Neural cell (in vitro differentiated cells): ENCODE measurements around the gene CRYGN. TPM values are rescaled to one million over a fixed set of nuclear protein-coding genes. Genes with fewer than 3 reads are reported as not detected.

ENCODE experiments used
- H2AFZ ChIP-seq: fragments of 200-600, 300-800 bp; sonication (generic), shearing (Covaris generic); 2 replicates; pipeline ENCODE4 v1.6.0; 2014; ENCODE audit warnings: low read depth, mild to moderate bottlenecking, antibody characterized with exemption, low read length, moderate library complexity
- H3F3A ChIP-seq: fragments of 200-600 bp; shearing (Covaris generic); 2 replicates; pipeline ENCODE4 v1.6.1; 2016; ENCODE audit warnings: mild to moderate bottlenecking, moderate library complexity, mixed read lengths, antibody characterized with exemption, low read length; ENCODE audit not compliant: insufficient read depth, poor library complexity, severe bottlenecking
- H3K27ac ChIP-seq: fragments of 200-600, 300-800 bp; sonication (generic), shearing (Covaris generic); 2 replicates; pipeline ENCODE4 v1.5.1; 2014; ENCODE audit warnings: mild to moderate bottlenecking, low read length, moderate library complexity
- H3K27me3 ChIP-seq: fragments of 300-800, 200-600 bp; sonication (generic), shearing (Covaris generic); 2 replicates; pipeline ENCODE4 v1.6.0; 2014; ENCODE audit warnings: mild to moderate bottlenecking, low read depth, low read length, moderate library complexity; ENCODE audit not compliant: insufficient read depth
- H3K36me3 ChIP-seq: fragments of 300-800, 200-600 bp; sonication (generic), shearing (Covaris generic); 2 replicates; pipeline ENCODE4 v1.5.1; 2014; ENCODE audit warnings: mild to moderate bottlenecking, antibody characterized with exemption, low read length, moderate library complexity; ENCODE audit not compliant: insufficient read depth
- H3K4me2 ChIP-seq: fragments of 300-800, 200-600 bp; sonication (generic), shearing (Covaris generic); 2 replicates; pipeline ENCODE4 v1.6.0; 2014; ENCODE audit warnings: mild to moderate bottlenecking, low read length
- H3K4me3 ChIP-seq: fragments of 300-800, 200-600 bp; sonication (generic), shearing (Covaris generic); 2 replicates; pipeline ENCODE4 v1.5.1; 2014; ENCODE audit warnings: mild to moderate bottlenecking, low read length, moderate library complexity
- H3K79me2 ChIP-seq: fragments of 200-600 bp; shearing (Covaris generic); replicated peaks from 2 replicates; pipeline ENCODE4 v1.6.0; 2014; ENCODE audit warnings: mild to moderate bottlenecking, low read length, moderate library complexity; ENCODE audit not compliant: insufficient read depth
- H3K9ac ChIP-seq: fragments of 300-800, 200-600 bp; sonication (generic), shearing (Covaris generic); 2 replicates; pipeline ENCODE4 v1.6.1; 2016; ENCODE audit warnings: mild to moderate bottlenecking, low read length, mixed read lengths
- H3K9me2 ChIP-seq: fragments of 200-600 bp; shearing (Covaris generic); 2 replicates; pipeline ENCODE4 v1.6.1; 2016; ENCODE audit warnings: mild to moderate bottlenecking, low read length, mixed read lengths; ENCODE audit not compliant: insufficient read depth
- H3K9me3 ChIP-seq: fragments of 200-600, 300-800 bp; sonication (generic), shearing (Covaris generic); 2 replicates; pipeline ENCODE4 v1.6.1; 2016; ENCODE audit warnings: mild to moderate bottlenecking, mixed run types, low read length, moderate library complexity, mixed read lengths
- H4K20me1 ChIP-seq: fragments of 200-600 bp; shearing (Covaris generic); 2 replicates; pipeline ENCODE4 v1.6.1; 2016; ENCODE audit warnings: mild to moderate bottlenecking, mixed run types; ENCODE audit not compliant: insufficient read depth
- CTCF ChIP-seq: fragments of 450-650 bp; IDR thresholded peaks from 2 replicates; pipeline ENCODE4 v1.5.1; 2014; ENCODE audit warnings: antibody characterized with exemption, mild to moderate bottlenecking, moderate library complexity; ENCODE audit not compliant: poor library complexity, severe bottlenecking
- EP300 ChIP-seq: fragments of 450-650 bp; conservative IDR thresholded peaks from 2 replicates; pipeline ENCODE4 v1.6.1; 2014; ENCODE audit warnings: antibody characterized with exemption, mild to moderate bottlenecking, moderate library complexity; ENCODE audit not compliant: poor library complexity, severe bottlenecking
- EZH2 ChIP-seq: fragments of 200-600, 300-800 bp; shearing (Covaris generic), sonication (generic); IDR thresholded peaks from 2 replicates; pipeline ENCODE4 v1.6.1; 2014; ENCODE audit warnings: antibody characterized with exemption, low read length, borderline replicate concordance, mild to moderate bottlenecking; ENCODE audit not compliant: insufficient read depth, poor library complexity, severe bottlenecking
- MXI1 ChIP-seq: fragments of 450-650 bp; conservative IDR thresholded peaks from 2 replicates; pipeline ENCODE4 v1.6.1; 2014; ENCODE audit warnings: antibody characterized with exemption, mild to moderate bottlenecking; ENCODE audit not compliant: poor library complexity, severe bottlenecking
- POLR2AphosphoS5 ChIP-seq: IDR thresholded peaks from 2 replicates; pipeline ENCODE4 v1.6.1; 2012
- RAD21 ChIP-seq: fragments of 450-650 bp; conservative IDR thresholded peaks from 2 replicates; pipeline ENCODE4 v1.6.1; 2014; ENCODE audit warnings: antibody characterized with exemption, mild to moderate bottlenecking, moderate library complexity
- REST ChIP-seq: IDR thresholded peaks from 2 replicates; pipeline ENCODE4 v1.6.1; 2012; ENCODE audit warnings: borderline replicate concordance
- SMC3 ChIP-seq: fragments of 450-650 bp; conservative IDR thresholded peaks from 2 replicates; pipeline ENCODE4 v1.6.1; 2014; ENCODE audit warnings: antibody characterized with exemption, mild to moderate bottlenecking, moderate library complexity; ENCODE audit not compliant: poor library complexity
- TAF1 ChIP-seq: IDR thresholded peaks from 2 replicates; pipeline ENCODE4 v1.6.1; 2012; ENCODE audit warnings: low read depth
- polyA plus RNA-seq: library from polyadenylated mRNA; depleted of rRNA; stranded (reverse); fragments of >200 nt; gene quantifications from 2 replicates; pipeline ENCODE4 v1.2.3, GENCODE V29; 2014

CRYGN gene
- polyA plus RNA-seq, 1 donor from 2014 or later = not detected

- no peak overlapping the region for H2AFZ ChIP-seq
- no peaks in the 10 kb centered on the region for H3K9me3 ChIP-seq
- H3K27me3 ChIP-seq = no peaks in the 10 kb centered on the region
- no peak overlapping the region for H3K9ac ChIP-seq
- no peak for TF ChIP-seq MXI1
- TF ChIP-seq CTCF = no peak
- no peak for TF ChIP-seq RAD21
- no peak for TF ChIP-seq TAF1
- TF ChIP-seq EP300 = no peak
- TF ChIP-seq SMC3 = no peak
- TF ChIP-seq EZH2 = no peak
- TF ChIP-seq REST = no peak
- TF ChIP-seq POLR2AphosphoS5 = no peak
- no peak overlapping the region for H3K4me3 ChIP-seq
- no peaks in the 10 kb centered on the region for H3K9me2 ChIP-seq
- no peaks in the 10 kb centered on the region for H3F3A ChIP-seq
- no peaks in the 10 kb centered on the region for H3K36me3 ChIP-seq
- H4K20me1 ChIP-seq = no peaks in the 10 kb centered on the region
- no peak overlapping the region for H3K27ac ChIP-seq
- no peak overlapping the region for H3K4me2 ChIP-seq
- H3K79me2 ChIP-seq = no peaks in the 10 kb centered on the region
These were observed 48.6 kb downstream of the CRYGN start for GRCh38 chr7:151391358-151391730.

- Histone ChIP-seq H3K79me2 (no peaks in the 10 kb centered on the region), H3K9me3 (no peaks in the 10 kb centered on the region), H3K36me3 (no peaks in the 10 kb centered on the region), H3K27ac (no peak overlapping the region), H2AFZ (no peak overlapping the region), H3K4me3 (no peak overlapping the region), H3F3A (no peaks in the 10 kb centered on the region), H3K27me3 (no peaks in the 10 kb centered on the region), H3K9ac (no peak overlapping the region), H3K4me2 (no peak overlapping the region), H4K20me1 (no peaks in the 10 kb centered on the region), H3K9me2 (no peaks in the 10 kb centered on the region)
- TF ChIP-seq EP300 = no peak
- no peak for TF ChIP-seq RAD21
- no peak for TF ChIP-seq SMC3
- no peak for TF ChIP-seq REST
- TF ChIP-seq CTCF = no peak
- no peak for TF ChIP-seq MXI1
- no peak for TF ChIP-seq POLR2AphosphoS5
- TF ChIP-seq EZH2 = no peak
- no peak for TF ChIP-seq TAF1
These were observed 49.2 kb downstream of the CRYGN start for GRCh38 chr7:151390598-151391357.
